HG03432 (cell line): Measurements from ENCODE around the gene PCP4L1.

Experiments used
- ATAC-seq: cut with Tn5 transposase; IDR thresholded peaks from one replicate; pipeline ENCODE4 v1.9.1; 2021; ENCODE audit warnings: mild to moderate bottlenecking, moderate library complexity; ENCODE audit not compliant: unreplicated experiment

The PCP4L1 gene

GRCh38 chr1:161265305-161265704 lies 6.8 kb downstream of the PCP4L1 start:
- no peak for ATAC-seq

- no peak for ATAC-seq
These were observed 7.7 kb downstream of the PCP4L1 start for GRCh38 chr1:161266202-161266601.

- no peak for ATAC-seq
These were observed 8.3 kb downstream of the PCP4L1 start for GRCh38 chr1:161266836-161267235.

- ATAC-seq: no peak
These were observed 8.8 kb downstream of the PCP4L1 start for GRCh38 chr1:161267321-161267720.

- no peak for ATAC-seq
These were observed 14.9 kb downstream of the PCP4L1 start for GRCh38 chr1:161273402-161273801.

GRCh38 chr1:161274874-161275273 lies 16.3 kb downstream of the PCP4L1 start:
- ATAC-seq: no peak

GRCh38 chr1:161282991-161283390 lies 24.4 kb downstream of the PCP4L1 start:
- ATAC-seq: no peak

GRCh38 chr1:161285113-161285512 lies 26.6 kb downstream of the PCP4L1 start:
- no peak for ATAC-seq

- no peak for ATAC-seq
These were observed 27.0 kb downstream of the PCP4L1 start for GRCh38 chr1:161285521-161285920.

GRCh38 chr1:161287482-161288054 lies 29.0 kb downstream of the PCP4L1 start:
- ATAC-seq: no peak

GRCh38 chr1:161290779-161291178 lies 32.2 kb downstream of the PCP4L1 start:
- ATAC-seq: no peak

- ATAC-seq: no peak
These were observed 38.9 kb downstream of the PCP4L1 start for GRCh38 chr1:161297415-161297814.

- no peak for ATAC-seq
These were observed 39.6 kb downstream of the PCP4L1 start for GRCh38 chr1:161298116-161298515.

- no peak for ATAC-seq
These were observed 40.8 kb downstream of the PCP4L1 start for GRCh38 chr1:161299347-161299746.

- no peak for ATAC-seq
These were observed 41.9 kb downstream of the PCP4L1 start for GRCh38 chr1:161300478-161300877.

- no peak for ATAC-seq
These were observed 46.7 kb downstream of the PCP4L1 start for GRCh38 chr1:161304927-161305866.

GRCh38 chr1:161305867-161306519 lies 47.4 kb downstream of the PCP4L1 start:
- ATAC-seq: peak; percentile 89

- no peak for ATAC-seq
These were observed 48.8 kb downstream of the PCP4L1 start for GRCh38 chr1:161307230-161307768.

- ATAC-seq: no peak
These were observed 49.5 kb downstream of the PCP4L1 start for GRCh38 chr1:161307892-161308638.

- no peak for ATAC-seq
These were observed 51.3 kb downstream of the PCP4L1 start, which contains the start of gene MPZ for GRCh38 chr1:161309868-161310267. Gene MPZ, minus strand, starts transcription at chr1:161309968. Its CDS starts 63 bp downstream, at chr1:161309905.
